SU-DHL-6 (cell line): ENCODE results near the gene KMT5C.

Source experiments
- CTCF ChIP-seq: fragments of 200-600 bp; sonication (generic); IDR thresholded peaks from one replicate; pipeline ENCODE4 v1.5.1; 2017; ENCODE audit warnings: antibody characterized with exemption, mild to moderate bottlenecking, low read length, moderate library complexity; ENCODE audit not compliant: insufficient read depth, poor library complexity, severe bottlenecking
- EZH2phosphoT487 ChIP-seq: fragments of 200-600 bp; sonication (generic), shearing (Covaris generic); conservative IDR thresholded peaks from 2 replicates; pipeline ENCODE4 v1.6.1; 2018; ENCODE audit warnings: mild to moderate bottlenecking, antibody characterized with exemption, low read length, moderate library complexity, mixed read lengths

GRCh38 chr19:55372316-55373081 lies 32.8 kb downstream of the KMT5C start:
- TF ChIP-seq CTCF (no peak), EZH2phosphoT487 (no peak)
